SK-N-DZ (cell line): ENCODE data around the gene ZNF382.

Source experiments
- DNase-seq: peaks from one replicate; pipeline ENCODE4 v3.0.0-alpha.2; 2015; ENCODE audit warnings: low spot score

ZNF382 gene

GRCh38 chr19:36679455-36679854, 74.3 kb downstream of the ZNF382 start:
- DNase-seq: no peak
